GM19438 (cell line): Measurements from ENCODE around the gene GAS1.

ENCODE experiments used
- ATAC-seq: cut with Tn5 transposase; IDR thresholded peaks from one replicate; pipeline ENCODE4 v1.9.1; 2021; ENCODE audit warnings: low read depth; ENCODE audit not compliant: unreplicated experiment

GAS1 gene

DNA sequence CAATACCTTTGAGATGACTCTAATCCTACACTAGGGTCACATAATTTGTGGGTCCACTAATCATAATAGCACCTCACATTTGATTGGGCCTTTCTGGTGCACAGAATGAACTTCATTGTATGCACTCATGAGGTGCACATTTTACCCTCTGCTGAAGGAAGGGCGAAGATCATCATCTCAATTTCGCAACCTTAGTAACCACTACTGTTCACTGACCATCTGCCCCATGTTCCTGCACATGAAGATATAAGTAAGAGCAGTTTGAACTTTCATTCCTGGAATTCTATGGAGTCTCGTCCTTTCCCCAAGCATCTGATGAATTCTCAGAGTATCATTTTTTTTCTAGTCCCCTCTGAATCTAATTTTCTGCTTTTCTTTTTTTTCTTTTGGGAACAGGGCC is 21.2 kb downstream of the GAS1 start:
- ATAC-seq = no peak

DNA sequence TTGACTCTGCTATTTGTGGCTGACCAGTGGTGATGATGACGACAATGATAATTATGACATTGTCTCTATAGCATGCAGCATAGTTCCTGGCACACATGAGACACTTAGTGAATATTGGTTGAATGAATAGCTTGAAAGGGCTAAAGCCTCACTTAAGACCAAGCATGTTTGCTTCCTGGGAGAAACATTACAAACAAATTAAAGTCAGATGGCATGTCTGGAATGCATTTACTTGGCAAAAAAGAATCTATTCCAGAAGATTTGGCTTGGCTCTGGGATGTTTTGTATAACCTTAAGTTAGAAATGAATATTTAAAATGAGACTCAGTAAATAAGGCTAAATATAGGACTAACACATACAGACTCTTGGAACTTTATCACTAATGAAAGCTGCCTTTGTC is 21.6 kb downstream of the GAS1 start:
- ATAC-seq = no peak

DNA sequence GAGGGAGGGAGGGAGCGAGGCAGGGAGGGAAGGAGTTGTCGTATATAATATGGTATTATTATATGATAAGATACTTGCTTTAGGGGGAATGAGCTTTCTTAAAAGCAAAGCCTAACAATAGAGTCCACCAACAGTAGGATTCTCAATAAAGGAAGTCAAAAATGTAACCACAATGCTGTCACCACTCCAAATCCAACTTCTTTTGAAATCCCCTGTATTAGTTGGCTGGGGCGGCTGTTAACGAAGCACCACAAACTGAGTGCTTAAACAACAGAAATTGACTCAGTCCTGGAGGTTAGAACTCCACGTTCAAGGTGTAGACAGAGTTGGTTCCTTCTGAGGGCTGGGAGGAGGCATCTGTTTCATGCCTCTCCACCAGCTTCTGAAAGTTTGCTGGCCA is 23.1 kb downstream of the GAS1 start:
- no peak for ATAC-seq

DNA sequence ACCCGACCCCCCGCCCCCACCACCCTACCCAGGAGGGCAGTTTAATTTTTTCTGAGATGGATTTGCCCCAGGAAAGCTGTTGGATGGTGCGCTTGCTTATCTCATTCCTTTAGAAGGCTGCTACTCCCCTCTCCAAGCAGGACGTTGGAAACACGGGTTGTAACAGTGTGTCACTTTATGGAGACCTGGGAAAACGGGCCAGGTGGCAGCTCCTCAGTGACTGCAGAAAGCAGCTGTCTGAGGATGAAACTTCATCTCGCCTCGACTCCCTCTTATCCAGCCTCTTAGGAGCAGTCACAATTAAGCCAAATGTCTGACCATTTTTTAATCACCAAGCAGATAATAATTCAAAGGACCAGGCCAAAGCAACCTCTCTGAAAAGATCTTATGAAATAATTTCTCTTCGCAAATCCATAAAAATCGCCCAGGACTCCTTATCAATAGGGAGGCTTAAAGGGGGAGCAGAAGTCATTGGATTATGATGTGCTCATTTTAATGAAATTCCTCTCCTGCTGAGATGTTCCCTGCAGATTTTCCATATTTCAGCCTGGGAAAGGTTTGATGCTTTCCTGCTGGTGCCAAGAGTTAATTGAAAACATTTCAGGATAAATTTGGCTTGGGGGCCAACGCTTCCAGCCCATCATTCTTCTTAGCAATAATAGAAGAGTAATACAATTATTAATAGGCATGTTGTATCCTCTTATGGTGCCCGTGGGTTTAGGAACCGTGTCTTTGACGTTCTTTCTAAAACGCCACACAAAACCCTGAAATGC is 26.0 kb downstream of the GAS1 start:
- no peak for ATAC-seq

DNA sequence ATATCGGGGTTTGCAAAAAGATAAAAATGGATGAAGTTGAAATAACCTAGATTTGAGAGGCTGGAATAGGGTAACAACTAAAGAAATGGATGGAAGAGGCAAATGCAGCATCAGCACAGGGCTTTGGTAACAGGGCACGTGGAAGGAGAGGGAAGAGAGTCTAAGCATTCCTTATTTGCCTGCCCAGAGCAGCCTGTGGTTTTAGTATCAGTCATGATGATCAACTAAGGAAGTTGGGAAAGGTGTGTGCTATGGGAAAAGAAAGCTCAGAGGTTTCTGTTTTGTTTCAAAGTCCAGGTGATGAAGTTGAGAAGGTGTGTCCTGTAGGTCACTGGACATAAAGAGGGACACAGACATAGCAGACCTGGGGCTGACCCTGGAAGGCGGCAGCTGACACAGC is 28.8 kb downstream of the GAS1 start:
- ATAC-seq = no peak

DNA sequence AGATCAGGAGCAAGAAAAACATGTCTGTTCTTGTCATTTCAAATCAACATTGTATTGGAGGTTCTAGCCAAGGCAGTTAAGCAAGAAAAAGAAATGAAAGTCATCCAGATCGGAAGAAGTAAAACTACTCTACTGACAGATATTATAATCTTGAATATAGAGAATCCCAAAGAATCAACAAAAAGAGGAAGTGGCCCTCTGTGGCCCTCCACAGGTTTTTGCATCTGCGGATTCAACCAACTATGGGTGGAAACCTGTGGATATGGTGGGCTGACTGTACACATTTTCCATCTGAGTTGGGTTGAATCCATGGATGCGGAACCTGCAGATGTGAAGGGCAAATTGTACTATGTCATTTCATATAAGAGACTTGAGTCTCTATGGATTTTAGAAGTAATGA is 35.1 kb downstream of the GAS1 start:
- no peak for ATAC-seq

DNA sequence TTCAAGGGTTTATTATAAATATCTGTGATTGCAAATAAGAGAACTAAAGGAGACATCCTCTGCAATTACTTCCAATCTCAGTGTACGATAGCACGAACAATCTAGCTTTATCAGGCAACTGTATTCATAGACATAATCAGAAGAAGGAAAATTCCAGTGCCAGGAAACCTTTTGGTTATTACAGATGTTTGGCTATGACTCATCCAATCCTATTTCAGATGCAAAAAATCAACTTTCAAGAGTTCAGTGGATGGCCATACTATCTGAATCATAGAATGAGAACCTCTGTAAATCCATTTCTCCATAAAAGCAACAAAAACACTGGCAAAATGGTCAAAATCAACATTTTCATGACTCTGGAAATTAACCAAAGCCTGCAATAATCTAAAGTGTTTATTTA is 37.9 kb downstream of the GAS1 start:
- ATAC-seq = no peak

DNA sequence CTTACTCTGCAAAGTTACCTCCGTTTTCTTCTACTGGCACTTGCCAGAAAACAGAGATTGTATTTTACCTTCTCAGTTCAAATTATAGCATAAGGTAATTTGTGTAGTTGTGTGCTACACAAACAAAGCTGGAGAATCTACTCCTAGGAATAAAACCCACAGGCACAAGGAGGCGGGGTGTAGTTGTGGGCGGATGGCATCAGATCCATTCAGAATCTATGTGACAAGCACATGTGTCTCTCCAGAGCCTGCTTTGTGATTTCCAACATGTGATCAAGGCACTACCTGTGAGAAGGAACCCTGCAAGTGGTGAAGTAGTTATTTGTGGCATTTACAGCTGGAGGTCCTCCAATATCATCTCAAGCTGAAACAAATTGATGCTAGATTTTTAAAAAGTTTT is 39.0 kb downstream of the GAS1 start:
- ATAC-seq = no peak

DNA sequence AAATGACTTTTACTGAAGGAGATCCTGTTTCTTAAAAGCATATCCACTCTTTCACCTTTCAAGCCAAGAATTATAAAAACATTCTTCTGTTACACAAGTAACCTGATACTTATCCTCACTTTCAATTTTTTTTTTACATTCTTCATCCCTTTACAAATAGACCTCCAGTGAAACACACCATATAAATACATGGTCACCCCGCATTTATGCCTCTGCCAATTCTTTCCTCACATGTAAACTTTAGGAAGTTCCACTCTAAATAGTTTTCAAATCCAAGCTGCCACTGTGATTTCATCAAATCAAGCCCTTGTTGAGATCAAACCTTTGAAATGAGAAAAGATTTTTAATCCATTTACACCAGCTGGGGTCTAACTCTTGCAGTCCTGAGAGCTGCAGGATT is 40.0 kb downstream of the GAS1 start:
- ATAC-seq = no peak

DNA sequence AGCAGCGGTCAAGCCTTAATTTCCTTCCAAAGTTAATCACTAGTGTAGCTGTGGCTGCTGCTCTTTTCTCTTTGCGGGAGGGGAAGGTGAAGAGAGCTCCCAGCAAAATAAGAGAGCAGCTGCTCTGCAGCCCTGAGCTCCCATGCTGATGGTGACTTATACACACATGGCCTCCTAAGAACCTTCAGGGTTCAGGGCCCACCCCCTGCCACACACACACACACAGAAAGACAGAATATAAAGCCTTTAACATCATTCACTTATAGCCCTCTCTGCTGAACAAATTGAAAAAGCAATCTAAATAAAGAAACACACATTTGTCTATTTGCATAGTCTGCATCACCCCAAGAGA is 43.6 kb downstream of the GAS1 start:
- no peak for ATAC-seq

DNA sequence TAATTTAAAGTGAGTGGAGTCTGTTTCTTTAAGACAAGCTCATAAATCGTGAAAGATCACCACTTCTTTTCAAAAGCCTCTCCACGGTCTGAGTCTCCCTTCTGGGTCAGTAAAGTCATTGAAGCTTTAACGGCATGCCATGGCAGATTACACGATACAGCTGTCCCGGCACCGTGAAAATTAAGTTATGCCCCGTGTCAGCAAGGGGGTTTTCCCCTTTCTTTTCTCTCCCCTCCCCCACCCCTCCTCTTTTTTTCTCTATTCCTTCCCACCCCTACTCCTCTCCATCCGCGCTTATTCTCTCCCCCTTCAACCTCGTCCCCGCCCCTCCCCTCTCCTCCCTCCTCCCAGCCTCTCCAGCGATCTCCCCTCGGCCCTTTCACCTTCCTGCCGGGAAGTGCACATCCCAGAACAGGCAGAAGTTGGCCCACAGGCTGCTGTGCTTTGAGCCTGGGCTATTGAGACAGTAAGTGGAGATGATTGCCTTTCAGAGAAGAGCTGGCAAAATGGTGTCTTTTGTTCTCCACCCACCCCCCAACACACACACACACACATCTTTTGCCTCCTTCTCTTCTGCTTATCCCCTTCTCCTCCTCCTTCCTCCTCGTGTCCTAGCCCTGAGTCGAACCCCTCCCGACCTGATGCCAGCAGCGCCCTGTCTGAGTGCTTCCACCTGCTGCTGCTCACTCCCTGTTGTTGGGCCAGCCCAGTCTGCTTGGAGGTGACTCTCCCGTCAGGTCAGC is 44.1 kb downstream of the GAS1 start:
- ATAC-seq = no peak

DNA sequence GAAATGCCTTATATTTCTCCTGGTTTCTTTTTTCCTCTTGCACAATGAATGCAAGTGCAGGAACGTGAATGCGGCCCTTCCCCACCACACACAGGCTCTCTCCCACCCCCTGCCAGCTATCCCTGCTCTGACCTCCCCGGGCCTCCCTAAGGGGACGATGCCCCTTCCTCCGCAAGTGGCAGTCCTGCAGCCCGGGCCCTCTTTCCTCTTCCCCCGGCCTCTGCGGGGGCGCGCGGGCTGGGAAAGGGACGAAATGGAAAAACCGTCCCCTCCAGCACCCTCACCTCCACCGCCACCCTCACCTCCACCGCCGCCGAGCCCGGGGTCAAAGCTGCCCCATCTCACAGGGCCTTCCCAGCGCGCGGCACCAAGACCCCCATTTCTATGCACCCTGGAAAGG is 44.7 kb downstream of the GAS1 start:
- no peak for ATAC-seq

DNA sequence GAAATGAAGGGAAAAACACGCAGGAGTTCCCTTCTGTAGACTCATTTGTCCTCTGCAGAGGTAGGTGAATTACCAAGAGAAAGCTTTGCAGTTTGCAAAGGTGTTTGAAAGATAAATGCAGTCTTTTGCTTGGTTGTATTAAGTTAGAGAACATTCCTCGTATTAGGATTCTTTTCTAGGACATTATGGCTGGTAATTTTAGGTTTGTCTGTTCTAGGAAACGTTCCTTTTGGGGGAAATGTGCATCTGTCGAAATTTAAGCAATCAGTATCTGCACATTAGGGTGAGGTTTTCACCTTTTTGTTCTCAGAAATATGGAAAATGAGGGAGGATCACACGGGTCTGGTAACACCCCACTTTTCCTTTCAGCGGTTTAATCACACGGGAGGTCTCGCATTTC is 45.1 kb downstream of the GAS1 start:
- no peak for ATAC-seq

DNA sequence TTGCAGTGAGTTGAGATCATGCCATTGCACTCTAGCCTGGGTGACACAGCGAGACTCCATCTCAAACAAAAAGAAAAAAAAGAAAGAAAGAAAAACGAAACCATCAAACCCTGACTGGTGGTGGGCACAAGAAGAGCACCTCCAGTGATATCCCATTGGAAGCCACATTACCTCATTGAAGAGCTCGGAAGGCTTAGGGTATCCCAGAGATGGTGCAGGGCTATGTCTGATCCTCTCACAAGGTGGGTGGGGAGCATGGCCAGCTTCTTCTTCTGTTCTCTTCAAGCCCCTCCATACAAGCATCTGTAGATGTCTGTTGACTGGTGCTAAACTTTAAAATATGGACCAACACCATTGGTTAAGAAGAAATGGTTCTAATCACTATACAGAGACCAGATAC is 45.8 kb downstream of the GAS1 start:
- ATAC-seq = no peak
